Left renal pelvis (tissue), 4 donors: ENCODE data around the gene GNG3. TPM values are rescaled to one million over a fixed set of nuclear protein-coding genes. Genes with fewer than 3 reads are reported as not detected.
"Not testable (repeated sequence)": the region's sequence is repeated elsewhere in the genome, so short reads cannot be mapped to it uniquely, and the experiment has no call there.

Experiments used
- DNase-seq, 4 donors: peaks; one replicate each; pipeline ENCODE4 v3.0.0-alpha.2; 2013; ENCODE audit warnings: low read depth in 4 of 4, low spot score in 3 of 4
- polyA plus RNA-seq, 4 donors: library from polyadenylated mRNA; unstranded; fragments of 120-200 nt; gene quantifications; one replicate each; pipeline ENCODE4 v1.2.1, GENCODE V29; 2013; ENCODE audit not compliant: insufficient read length in 4 of 4

Gene GNG3
- polyA plus RNA-seq, 4 donors: 1.5 to 2.4 (median 1.9) TPM

DNA sequence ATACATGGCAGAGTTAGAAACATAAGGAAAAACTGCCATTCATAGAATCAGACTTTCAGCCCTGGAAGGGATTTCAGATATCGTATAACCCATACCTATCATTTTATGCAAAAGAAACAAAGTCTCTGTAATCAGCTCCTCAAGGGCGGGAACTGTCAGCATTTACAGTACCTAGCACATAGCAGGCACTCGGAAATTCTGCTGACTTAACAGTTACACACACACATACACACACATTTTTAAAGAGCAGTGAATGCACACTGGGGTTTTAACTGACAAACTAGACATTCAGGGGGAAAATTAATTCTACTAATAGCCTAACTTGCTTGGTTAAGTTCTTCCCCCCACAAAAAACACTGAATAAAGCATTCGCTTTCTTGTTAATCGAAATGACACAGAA lies 8.7 kb downstream of the GNG3 start:
- DNase-seq: no peak

GRCh38 chr11:62716816-62717215 lies 9.3 kb downstream of the GNG3 start:
- DNase-seq: no peak

GRCh38 chr11:62719302-62719978 lies 12.0 kb downstream of the GNG3 start:
- no peak for DNase-seq

GRCh38 chr11:62721994-62722393 lies 14.5 kb downstream of the GNG3 start:
- DNase-seq: no peak

- DNase-seq: no peak
Measured at GRCh38 chr11:62724171-62724570, 16.7 kb downstream of the GNG3 start.

GRCh38 chr11:62725646-62726045 lies 18.2 kb downstream of the GNG3 start:
- no peak for DNase-seq

DNA sequence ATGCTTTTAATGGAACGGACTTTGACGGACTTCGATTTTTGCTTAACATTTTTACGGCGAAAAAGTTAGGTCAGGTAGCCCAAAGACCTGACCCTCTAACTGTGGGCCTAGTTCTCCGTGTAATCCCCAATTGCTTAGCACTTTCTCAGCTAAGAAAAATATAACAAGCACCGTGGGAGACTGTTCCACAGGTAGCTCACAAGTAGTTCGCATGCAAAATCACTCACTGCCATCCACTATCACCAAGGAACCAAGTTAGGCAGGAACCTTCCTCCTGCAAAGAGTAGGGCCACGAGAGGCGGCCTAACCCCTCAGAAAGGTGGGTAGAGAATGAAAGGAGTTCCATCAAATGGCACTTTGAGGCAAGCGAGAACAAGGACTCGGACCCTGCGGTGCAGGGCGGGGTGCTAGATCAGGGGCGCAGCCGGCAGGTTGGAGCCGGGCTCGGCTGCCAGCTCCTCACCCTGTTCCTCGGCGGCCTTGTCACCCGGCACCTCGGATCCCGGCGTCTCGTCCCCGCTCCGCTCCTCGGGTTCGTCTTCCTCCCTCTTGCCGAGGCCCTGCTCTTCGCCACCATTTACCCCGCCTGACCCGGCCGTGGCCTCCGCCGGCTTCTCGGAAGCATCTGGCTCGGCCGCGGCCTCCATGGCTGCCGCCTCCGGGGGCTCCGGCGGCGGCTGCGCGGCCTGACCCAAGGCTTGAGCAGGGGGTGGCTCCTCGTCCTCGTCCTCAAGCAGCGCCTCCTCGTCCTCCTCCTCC lies 18.9 kb downstream of the GNG3 start:
- DNase-seq: no peak

DNA sequence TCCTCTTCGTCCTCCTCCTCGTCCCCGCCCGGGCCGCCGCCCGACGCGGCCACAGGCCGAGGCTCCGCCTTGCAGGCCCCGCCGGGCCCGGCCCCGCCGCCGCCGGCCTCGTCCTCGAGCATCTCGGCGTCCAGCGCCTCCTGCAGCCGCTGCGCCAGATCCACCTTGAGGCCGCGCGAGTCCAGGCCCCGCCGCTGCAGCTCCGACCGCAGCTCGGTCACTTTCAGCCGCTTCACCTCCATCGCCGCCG lies 19.4 kb downstream of the GNG3 start:
- DNase-seq: no peak

GRCh38 chr11:62727165-62727871 lies 19.8 kb downstream of the GNG3 start, which contains the start of gene HNRNPUL2:
Gene HNRNPUL2, minus strand, starts transcription at chr11:62727457. Its CDS starts 301 bp downstream, at chr11:62727156.
- DNase-seq: peak; percentile 93 to 98 (median 98)

- peak; percentile 97 to 99 (median 98) for DNase-seq
Measured at GRCh38 chr11:62727872-62728170, 20.3 kb downstream of the GNG3 start.

DNA sequence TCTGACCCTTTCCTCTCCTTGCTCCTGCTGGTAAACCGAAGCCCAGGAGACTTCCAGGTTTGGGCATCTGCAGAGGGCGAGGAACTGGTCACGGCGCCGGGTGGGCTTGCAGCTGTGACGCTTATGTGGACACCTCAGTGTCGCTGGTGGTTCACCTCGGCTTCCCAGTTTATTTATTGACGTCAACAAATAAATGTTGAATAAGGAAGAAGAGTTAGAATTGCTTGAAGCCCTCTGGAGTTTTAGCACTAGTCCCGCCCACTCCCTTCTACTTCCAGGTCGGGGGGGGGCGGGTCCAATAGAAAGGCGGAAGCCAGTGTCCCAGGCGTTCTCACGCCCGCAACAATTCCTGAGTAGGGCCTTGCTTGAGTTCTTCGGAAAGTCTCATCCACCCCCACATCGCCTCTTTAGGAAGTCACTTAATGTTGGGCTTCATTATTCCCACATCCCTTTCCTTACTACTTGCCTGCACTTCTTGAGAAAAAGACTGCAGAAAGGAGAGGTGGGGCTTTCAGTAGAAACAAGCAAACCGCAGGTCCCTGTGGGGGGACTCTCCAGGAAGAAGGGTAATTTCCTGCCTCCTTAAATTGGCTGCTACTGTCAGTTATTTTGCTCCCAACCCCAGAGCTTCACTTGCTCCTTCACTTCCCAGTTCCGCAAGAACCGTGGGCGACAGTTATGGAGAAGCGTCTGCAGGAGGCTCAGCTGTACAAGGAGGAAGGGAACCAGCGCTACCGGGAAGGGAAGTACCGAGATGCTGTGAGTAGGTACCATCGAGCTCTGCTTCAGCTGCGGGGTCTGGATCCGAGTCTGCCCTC lies 20.9 kb downstream of the GNG3 start, which contains the start of gene TTC9C:
TSS of gene TTC9C (plus strand) at position 316 of the 818 bp plus-strand sequence. CDS start at position 679, 363 bp downstream.
- DNase-seq: peak in 2 of 4 donors; percentile 77 to 81

DNA sequence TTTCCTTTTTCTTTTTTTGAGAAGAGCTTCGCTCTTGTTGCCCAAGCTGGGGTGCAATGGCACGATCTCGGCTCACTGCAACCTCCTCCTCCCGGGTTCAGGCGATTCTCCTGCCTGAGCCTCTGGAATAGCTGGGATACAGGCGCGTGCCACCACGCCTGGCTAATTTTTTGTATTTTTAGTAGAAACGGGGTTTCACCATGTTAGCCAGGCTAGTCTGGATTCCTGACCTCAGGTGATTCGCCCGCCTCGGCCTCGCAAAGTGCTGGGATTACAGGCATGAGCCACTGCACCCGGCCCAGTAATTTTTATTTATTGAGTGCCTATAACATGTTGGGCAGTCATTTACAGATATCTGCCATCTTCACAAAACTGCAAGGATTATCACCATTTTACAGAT lies 22.6 kb downstream of the GNG3 start:
- DNase-seq: not testable (repeated sequence)

DNA sequence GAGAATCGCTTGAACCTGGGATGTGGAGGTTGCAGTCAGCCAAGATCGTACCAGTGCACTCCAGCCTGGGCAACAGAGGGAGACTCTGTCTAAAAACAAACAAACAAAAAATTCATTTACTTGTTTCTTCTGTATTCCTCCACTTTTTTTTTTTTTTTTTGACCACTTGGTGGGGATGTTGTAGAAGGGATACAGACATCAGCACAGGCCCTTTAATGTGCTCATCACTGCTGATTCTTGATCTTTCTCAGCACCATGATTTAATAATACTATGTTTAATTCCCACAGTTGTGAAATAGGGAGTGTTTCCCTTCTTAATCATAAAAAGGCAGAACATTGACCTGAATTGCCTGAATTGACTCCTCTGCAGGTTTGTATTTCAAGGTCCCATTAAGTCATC lies 25.4 kb downstream of the GNG3 start:
- DNase-seq: no peak

DNA sequence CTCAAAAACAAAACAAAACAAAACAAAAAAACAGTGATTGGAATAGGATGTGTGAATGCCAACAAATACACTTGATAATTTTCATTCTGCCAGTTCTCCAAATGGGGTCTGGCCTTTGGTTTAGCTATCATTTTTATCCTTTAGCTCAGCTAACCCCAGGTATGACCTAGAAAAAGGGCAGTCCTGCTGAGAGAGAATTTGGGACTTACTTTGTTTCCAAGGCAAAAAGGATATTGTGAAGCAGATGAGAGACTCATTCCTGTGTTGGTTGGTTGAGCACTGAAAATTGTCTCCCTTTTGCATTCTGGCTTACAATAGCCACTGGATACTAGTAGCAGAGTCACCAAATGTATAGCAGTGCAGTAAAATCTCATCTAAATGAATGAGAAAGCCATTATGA lies 29.7 kb downstream of the GNG3 start:
- DNase-seq: no peak

DNA sequence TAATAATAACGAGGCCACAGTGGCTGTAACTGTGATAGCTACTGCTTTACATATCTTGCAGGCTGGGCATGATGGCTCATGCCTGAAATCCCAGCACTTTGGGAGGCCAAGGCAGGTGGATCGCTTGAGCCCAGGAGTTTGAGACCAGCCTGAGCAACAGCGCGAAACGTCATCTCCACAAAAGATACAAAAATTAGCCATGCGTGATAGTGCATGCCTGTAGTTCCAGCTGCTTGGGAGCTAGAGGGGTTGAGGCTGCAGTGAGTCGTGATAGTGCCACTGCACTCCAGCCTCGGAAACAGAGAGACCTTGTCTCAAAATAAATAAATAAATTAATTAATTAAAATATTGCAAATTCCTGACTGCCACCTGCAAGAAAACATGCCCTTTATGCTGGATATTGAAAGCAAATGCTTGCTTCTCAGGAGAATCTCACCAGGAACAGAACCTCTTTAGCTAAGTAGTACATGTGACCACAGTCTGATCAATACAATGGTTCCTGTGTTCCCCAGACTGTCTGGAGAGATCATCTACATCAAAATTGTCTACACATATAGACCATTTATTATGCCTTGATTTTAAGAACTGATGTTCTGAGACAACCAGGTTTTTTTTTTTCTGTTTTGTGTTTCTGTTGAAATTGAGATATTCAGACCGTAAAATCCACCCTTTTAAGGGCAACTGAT lies 40.1 kb downstream of the GNG3 start:
- no peak for DNase-seq

DNA sequence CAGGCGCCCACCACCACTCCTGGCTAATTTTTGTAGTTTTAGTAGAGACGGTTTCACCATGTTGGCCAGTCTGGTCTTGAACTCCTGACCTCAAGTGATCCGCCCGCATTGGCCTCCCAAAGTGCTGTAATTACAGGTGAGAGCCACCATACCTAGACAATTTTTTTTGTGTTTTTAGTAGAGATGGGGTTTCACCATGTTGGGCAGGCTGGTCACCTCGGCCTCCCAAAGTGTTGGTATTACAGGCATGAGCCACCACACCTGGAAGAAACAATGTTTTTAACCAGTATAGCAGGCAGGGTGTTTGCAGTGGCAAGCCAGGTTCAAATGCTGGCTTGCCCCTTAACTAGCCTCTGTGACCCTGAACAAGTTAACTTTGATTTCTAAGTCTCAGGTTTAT lies 42.5 kb downstream of the GNG3 start:
- DNase-seq: not testable (repeated sequence)

- DNase-seq: no peak
Measured at GRCh38 chr11:62752177-62752785, 44.8 kb downstream of the GNG3 start.

GRCh38 chr11:62752994-62753735 lies 45.7 kb downstream of the GNG3 start:
- no peak for DNase-seq
